Eye (tissue), 1 donor: ENCODE data around the gene GLG1.
A peak's percentile ranks its signal among the peaks of the same experiment; 100 is the strongest.
"Not testable (repeated sequence)": the region's sequence is repeated elsewhere in the genome, so short reads cannot be mapped to it uniquely, and the experiment has no call there.

Experiments used
- DNase-seq: peaks from one replicate; pipeline ENCODE4 v3.0.0-alpha.2; 2015

The GLG1 gene

GRCh38 chr16:74404148-74404933 lies 202.6 kb downstream of the GLG1 start:
- DNase-seq = not testable (repeated sequence)

GRCh38 chr16:74400238-74400637 lies 206.7 kb downstream of the GLG1 start:
- DNase-seq = not testable (repeated sequence)

GRCh38 chr16:74398212-74398895 lies 208.6 kb downstream of the GLG1 start:
- peak; percentile 6 for DNase-seq
